Hippocampal formation (tissue), 2 donors: ENCODE measurements around the gene ALDH1L2.

Experiments used
- DNase-seq, 2 donors: peaks; one replicate each; lab custom pipeline; 2025; lab: John Stamatoyannopoulos, UW

ALDH1L2 gene

GRCh38 chr12:105032703-105033357, 51.4 kb downstream of the ALDH1L2 start:
- no peak for DNase-seq

- no peak for DNase-seq
Observed at GRCh38 chr12:105030820-105031807, 53.1 kb downstream of the ALDH1L2 start.

- no peak for DNase-seq
Observed at GRCh38 chr12:105026411-105026810, 57.8 kb downstream of the ALDH1L2 start.

DNA sequence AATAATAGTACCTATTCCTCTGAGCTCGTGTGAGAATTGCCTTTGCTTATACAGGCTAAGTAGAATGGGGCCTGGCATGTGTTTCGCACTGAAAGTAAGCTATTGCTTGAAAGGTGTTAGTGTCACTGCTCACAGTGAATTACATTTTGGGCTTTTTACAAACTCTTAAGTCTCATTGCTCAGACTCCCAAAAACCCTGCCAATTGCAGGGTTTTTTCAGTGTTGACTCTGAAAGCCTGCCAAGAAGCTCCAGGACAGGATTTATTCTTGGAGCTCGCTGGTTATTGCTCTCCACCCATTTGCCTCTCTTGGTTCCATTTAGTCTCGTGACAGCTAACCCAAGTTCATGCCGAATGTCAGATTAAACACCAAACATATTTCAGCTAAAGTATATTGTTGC, 58.4 kb downstream of the ALDH1L2 start:
- peak in 1 of 2 donors; percentile 16 for DNase-seq

- no peak for DNase-seq
Observed at GRCh38 chr12:105024928-105025327, 59.3 kb downstream of the ALDH1L2 start.

DNA sequence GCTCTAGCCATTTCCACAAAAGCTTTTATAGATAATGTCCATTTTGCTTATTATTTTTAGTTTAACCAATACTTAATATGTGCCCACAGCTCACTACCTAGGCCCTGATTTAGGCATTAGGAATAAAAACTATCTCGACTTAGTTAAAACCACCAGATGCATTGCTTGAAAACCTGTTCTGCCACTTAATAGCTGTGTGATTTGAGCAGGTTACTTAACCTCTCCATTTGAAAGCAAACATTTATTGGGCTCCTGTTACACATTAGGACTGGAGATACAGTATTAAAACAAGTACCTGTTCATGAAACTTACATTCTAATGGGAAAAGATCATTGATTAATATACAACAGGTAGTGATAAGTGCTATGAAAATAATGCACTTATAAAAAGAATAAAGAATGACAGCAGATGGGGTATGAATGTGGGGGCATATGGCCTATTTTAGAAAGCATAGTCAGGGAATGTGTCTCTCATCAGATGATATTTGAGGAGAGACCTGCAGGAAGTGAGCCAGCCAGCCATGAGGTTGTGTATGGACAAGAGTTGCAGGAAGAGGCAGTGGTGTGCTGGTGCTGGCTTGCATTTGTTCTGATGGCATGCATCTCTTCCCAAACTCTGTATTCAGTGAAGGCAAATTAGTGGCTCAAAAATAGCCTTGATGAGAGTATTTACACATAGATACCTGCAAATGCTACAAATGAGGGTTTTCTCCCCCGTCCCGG, 63.9 kb downstream of the ALDH1L2 start:
- DNase-seq, result no peak

DNA sequence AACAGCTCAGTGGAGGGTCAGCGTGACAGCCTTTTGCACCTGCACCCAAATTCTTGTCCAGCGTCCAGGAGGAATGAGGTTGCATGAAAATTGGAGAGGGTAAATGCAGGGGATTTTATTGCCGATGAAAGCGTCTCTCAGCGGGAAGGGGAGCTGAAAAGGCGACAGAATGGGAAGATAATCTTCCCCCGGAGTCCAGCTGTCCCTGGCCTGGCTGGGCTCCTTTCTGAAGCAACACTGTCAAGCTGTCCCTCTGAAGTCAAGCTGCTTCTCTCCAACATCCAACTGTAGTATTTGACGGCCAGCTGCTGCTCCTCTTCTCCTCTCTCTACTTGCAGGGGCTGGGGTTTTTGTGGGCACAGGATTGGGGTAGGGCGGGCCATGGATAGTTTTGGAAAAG, 65.5 kb downstream of the ALDH1L2 start:
- no peak for DNase-seq

DNA sequence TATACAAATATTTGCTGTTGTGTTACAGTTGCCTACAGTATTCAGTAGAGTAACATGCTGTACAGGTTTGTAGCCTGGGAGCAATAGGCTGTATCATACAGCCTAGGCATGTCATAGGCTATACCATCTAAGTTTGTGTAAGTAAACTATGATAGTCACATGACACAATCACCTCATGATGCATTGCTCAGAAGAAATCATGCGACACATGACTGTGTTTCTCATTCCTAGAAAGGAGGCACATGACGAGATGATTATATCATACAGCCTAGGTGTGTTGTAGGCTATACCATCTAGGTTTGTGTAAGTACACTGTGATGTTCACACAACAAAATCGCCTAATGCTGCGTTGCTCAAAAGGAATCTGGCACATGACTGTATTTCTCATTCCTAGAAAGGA, 66.2 kb downstream of the ALDH1L2 start:
- DNase-seq, result no peak

DNA sequence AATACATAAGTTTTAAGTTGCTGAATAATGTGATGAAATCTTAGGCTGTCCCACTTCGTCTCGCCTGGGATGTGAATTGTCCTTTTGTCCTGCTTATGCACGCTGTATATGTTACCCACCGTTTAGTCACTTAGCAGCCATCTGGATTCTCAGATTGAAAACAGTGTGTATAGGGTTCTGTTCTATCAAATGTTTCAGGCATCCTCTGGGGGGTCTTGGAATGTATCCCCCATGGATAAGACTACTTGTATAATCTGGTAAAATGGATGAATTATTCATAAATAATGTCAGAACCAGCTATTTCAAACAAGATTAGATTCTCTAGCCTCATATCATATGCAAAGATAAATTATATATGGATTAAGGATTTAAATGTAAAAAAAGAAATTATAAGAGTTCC, 68.7 kb downstream of the ALDH1L2 start:
- no peak for DNase-seq

GRCh38 chr12:105014603-105015002, 69.7 kb downstream of the ALDH1L2 start:
- no peak for DNase-seq

GRCh38 chr12:105013892-105014291, 70.4 kb downstream of the ALDH1L2 start:
- no peak for DNase-seq

- DNase-seq, result no peak
Observed at GRCh38 chr12:105001476-105001875, 82.8 kb downstream of the ALDH1L2 start.

- DNase-seq, result no peak
Observed at GRCh38 chr12:104999347-104999685, 84.9 kb downstream of the ALDH1L2 start.

DNA sequence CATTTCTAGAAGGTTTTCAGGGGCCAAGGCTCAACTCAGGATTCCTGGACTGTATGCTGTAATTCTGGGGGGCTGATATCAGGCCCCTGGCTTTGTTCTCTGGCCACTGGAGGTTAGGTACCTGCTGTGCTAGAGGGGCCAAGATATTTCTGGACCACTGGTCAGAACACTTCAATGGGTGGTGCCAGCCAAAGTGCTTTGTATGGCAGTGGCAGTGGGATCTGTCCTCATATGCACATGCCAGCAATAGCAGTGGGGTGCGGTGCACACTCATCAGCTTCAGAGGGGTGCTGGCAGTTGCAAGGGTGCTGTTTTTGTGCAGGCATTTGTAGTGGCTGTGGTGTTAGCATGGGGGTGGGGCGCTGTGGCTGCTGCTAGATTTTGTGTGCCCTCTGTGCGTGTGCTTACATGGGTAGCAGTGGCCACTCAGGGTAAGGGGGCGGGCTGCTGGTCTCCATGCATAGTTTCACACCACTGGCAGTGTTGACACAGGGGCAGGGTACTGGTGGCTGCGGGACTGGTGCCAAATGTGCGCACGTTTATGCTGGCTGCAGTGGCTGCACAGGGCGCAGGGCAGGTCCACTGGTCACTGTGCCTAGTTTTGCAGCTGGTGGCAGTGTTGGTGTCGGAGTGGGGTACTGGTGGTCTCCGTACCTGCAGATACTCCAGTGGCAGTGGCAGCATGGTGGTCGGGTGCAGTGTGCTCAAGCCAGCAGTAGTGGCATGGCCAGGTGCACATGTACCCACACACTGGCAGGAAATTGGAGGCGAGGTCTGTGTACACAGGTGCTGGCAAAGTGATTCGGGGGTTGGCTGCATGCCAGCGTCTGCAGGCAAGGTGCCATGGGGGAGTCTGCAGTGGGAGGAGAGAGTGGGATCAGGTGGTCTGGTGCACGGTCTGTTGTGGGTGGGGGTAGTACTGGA, 85.6 kb downstream of the ALDH1L2 start:
- no peak for DNase-seq

- no peak for DNase-seq
Observed at GRCh38 chr12:104997541-104997940, 86.7 kb downstream of the ALDH1L2 start.

DNA sequence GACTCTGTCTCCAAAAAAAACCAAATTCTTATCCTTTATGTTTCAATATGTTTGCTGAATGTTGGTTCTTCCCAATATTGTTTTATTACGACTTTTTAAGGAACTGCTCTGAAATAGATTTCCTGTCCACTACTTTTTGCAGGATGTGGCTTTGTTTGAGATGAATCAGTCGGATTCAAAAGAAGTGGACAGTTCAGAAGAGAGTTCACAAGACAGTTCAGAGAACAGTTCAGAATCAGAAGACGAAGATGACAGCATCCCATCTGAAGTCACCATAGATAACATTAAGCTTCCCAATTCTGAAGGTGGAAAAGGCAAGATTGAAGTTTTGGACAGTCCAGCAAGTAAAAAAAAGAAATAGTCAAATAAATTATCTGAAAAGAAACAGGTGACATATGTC, 89.9 kb downstream of the ALDH1L2 start:
- no peak for DNase-seq

- DNase-seq, result no peak
Observed at GRCh38 chr12:104991565-104992128, 92.6 kb downstream of the ALDH1L2 start.

GRCh38 chr12:104990950-104991349, 93.3 kb downstream of the ALDH1L2 start:
- no peak for DNase-seq

- DNase-seq, result peak; percentile 77 to 89
Observed at GRCh38 chr12:104986022-104986941, 98.0 kb downstream of the ALDH1L2 start, which contains the start of gene NOPCHAP1. Gene NOPCHAP1 (plus strand): TSS chr12:104986316. CDS start chr12:104986353, 37 bp downstream.

DNA sequence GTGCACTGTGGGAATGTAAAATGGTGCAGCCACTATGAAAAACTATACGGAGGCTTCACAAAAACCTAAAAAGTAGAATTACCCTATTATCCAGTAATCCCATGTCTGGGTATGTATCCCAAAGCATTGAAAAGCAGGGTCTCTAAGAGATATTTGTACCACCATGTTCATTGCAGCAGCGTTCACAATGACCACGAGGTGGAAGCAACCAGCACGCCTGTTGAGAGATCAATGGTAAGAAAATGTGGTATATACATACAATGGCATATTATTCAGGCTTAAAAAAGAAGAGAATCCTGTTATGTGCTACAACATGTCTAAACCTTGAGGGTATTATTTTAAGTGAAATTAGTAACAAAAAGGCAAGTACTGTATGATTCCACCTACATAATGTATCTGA, 99.1 kb downstream of the ALDH1L2 start:
- DNase-seq, result no peak
